HEK293 (cell line): ENCODE data around the gene RBM15B.
"Not testable (repeated sequence)": the region's sequence is repeated elsewhere in the genome, so short reads cannot be mapped to it uniquely, and the experiment has no call there.

Experiments
- CTCF ChIA-PET: fragments of 350-600 bp; formaldehyde crosslinking; extraction: SDS; loops from one replicate; lab custom pipeline; 2021; ENCODE audit warnings: antibody characterized with exemption; lab: Yijun Ruan, JAX
- POLR2A ChIA-PET: fragments of 300-600 bp; formaldehyde crosslinking; extraction: SDS; loops from one replicate; lab custom pipeline; 2020; ENCODE audit warnings: antibody characterized with exemption, inconsistent platforms; lab: Yijun Ruan, JAX
- H3K27ac ChIP-seq: fragments of 200-500 bp; sonication (Bioruptor generic); 2 replicates; pipeline ENCODE4 v1.5.1; 2014; ENCODE audit warnings: low read depth, low read length, control low read depth, inconsistent platforms; ENCODE audit errors: extremely low read depth
- H3K36me3 ChIP-seq, 2 experiments: fragments of 200-500 bp in 1 of 2; sonication (Bioruptor generic) in 1 of 2; 1 replicate in 1 of 2; 2 replicates in 1 of 2; pipeline ENCODE4 v1.5.1; 2014 to 2017; ENCODE audit warnings: inconsistent platforms in 2 of 2, low read length in 2 of 2; ENCODE audit not compliant: control insufficient read depth in 2 of 2, insufficient read depth in 1 of 2
- H3K4me1 ChIP-seq: fragments of 200-500 bp; sonication (Bioruptor generic); 2 replicates; pipeline ENCODE4 v1.5.1; 2014; ENCODE audit warnings: mild to moderate bottlenecking, low read length, inconsistent platforms; ENCODE audit not compliant: control insufficient read depth, insufficient read depth
- H3K4me3 ChIP-seq: 2 replicates; pipeline ENCODE4 v1.5.1; 2011; ENCODE audit warnings: low read depth, mild to moderate bottlenecking, control low read depth, low read length, moderate library complexity
- H3K9me3 ChIP-seq: fragments of 200-500 bp; sonication (Bioruptor generic); 2 replicates; pipeline ENCODE4 v1.5.1; 2014; ENCODE audit warnings: low read depth, low read length, inconsistent platforms; ENCODE audit not compliant: control insufficient read depth, insufficient read depth
- BCL11B ChIP-seq: fragments of 450-650 bp; formaldehyde crosslinking; IDR thresholded peaks from 2 replicates; pipeline ENCODE4 v1.5.1; 2016; ENCODE audit warnings: low read depth, missing biosample characterization, missing genetic modification characterization
- HOXC10 ChIP-seq: sonication (generic); formaldehyde crosslinking; IDR thresholded peaks from 2 replicates; pipeline ENCODE4 v1.8.1; 2023; ENCODE audit warnings: mild to moderate bottlenecking, missing genetic modification reagents
- KLF1 ChIP-seq: fragments of 450-650 bp; formaldehyde crosslinking; IDR thresholded peaks from 2 replicates; pipeline ENCODE4 v1.5.1; 2016; ENCODE audit warnings: missing biosample characterization, missing genetic modification characterization
- KLF16 ChIP-seq: fragments of 450-650 bp; formaldehyde crosslinking; IDR thresholded peaks from 2 replicates; pipeline ENCODE4 v1.5.1; 2017; ENCODE audit warnings: missing biosample characterization, missing genetic modification characterization
- ZNF654 ChIP-seq: fragments of 450-650 bp; formaldehyde crosslinking; IDR thresholded peaks from 2 replicates; pipeline ENCODE4 v1.5.1; 2016; ENCODE audit warnings: low read depth, missing biosample characterization, missing genetic modification characterization
- TF ChIP-seq, protein P1 (sequence below): fragments of 450-650 bp; formaldehyde crosslinking; IDR thresholded peaks from 2 replicates; pipeline ENCODE4 v1.5.1; 2016; ENCODE audit warnings: missing biosample characterization, missing genetic modification characterization, borderline replicate concordance
- TF ChIP-seq, protein P2 (sequence below): fragments of 450-650 bp; formaldehyde crosslinking; IDR thresholded peaks from 2 replicates; pipeline ENCODE4 v1.5.0; 2017; ENCODE audit warnings: missing biosample characterization, missing genetic modification characterization, borderline replicate concordance
- TF ChIP-seq, protein P3 (sequence below): fragments of 450-650 bp; formaldehyde crosslinking; IDR thresholded peaks from 2 replicates; pipeline ENCODE4 v1.5.1; 2016; ENCODE audit warnings: missing biosample characterization, missing genetic modification characterization

RBM15B gene

DNA sequence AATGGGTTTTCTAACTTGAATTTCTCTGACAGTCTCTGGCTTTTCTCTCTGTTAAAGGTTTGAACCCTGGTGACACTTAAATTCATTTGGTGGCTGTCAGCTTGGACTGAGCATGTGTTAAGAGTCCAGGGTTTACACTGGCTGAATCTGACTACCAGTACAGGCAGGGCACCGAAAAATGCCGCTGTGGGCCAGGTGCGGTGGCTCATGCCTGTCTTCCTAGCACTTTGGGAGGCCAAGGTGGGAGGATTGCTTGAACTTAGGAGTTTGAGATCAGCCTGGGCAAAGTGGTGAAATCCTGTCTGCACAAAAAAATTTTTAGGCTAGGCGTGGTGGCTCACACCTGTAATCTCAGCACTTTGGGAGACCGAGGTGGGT, 4.2 kb upstream of the RBM15B start (continued):
- TF ChIP-seq, protein P1, sequence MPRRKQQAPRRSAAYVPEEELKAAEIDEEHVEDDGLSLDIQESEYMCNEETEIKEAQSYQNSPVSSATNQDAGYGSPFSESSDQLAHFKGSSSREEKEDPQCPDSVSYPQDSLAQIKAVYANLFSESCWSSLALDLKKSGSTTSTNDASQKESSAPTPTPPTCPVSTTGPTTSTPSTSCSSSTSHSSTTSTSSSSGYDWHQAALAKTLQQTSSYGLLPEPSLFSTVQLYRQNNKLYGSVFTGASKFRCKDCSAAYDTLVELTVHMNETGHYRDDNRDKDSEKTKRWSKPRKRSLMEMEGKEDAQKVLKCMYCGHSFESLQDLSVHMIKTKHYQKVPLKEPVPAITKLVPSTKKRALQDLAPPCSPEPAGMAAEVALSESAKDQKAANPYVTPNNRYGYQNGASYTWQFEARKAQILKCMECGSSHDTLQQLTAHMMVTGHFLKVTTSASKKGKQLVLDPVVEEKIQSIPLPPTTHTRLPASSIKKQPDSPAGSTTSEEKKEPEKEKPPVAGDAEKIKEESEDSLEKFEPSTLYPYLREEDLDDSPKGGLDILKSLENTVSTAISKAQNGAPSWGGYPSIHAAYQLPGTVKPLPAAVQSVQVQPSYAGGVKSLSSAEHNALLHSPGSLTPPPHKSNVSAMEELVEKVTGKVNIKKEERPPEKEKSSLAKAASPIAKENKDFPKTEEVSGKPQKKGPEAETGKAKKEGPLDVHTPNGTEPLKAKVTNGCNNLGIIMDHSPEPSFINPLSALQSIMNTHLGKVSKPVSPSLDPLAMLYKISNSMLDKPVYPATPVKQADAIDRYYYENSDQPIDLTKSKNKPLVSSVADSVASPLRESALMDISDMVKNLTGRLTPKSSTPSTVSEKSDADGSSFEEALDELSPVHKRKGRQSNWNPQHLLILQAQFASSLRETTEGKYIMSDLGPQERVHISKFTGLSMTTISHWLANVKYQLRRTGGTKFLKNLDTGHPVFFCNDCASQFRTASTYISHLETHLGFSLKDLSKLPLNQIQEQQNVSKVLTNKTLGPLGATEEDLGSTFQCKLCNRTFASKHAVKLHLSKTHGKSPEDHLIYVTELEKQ (tag by site-specific recombination), result no peak
- no peak for TF ChIP-seq KLF16 (tag by site-specific recombination)
- TF ChIP-seq HOXC10, result no peak
- no peak for TF ChIP-seq BCL11B (tag by site-specific recombination)
- TF ChIP-seq, protein P2, sequence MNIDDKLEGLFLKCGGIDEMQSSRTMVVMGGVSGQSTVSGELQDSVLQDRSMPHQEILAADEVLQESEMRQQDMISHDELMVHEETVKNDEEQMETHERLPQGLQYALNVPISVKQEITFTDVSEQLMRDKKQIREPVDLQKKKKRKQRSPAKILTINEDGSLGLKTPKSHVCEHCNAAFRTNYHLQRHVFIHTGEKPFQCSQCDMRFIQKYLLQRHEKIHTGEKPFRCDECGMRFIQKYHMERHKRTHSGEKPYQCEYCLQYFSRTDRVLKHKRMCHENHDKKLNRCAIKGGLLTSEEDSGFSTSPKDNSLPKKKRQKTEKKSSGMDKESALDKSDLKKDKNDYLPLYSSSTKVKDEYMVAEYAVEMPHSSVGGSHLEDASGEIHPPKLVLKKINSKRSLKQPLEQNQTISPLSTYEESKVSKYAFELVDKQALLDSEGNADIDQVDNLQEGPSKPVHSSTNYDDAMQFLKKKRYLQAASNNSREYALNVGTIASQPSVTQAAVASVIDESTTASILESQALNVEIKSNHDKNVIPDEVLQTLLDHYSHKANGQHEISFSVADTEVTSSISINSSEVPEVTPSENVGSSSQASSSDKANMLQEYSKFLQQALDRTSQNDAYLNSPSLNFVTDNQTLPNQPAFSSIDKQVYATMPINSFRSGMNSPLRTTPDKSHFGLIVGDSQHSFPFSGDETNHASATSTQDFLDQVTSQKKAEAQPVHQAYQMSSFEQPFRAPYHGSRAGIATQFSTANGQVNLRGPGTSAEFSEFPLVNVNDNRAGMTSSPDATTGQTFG (tag by site-specific recombination), result no peak
- TF ChIP-seq, all 188 proteins: peak for 0

DNA sequence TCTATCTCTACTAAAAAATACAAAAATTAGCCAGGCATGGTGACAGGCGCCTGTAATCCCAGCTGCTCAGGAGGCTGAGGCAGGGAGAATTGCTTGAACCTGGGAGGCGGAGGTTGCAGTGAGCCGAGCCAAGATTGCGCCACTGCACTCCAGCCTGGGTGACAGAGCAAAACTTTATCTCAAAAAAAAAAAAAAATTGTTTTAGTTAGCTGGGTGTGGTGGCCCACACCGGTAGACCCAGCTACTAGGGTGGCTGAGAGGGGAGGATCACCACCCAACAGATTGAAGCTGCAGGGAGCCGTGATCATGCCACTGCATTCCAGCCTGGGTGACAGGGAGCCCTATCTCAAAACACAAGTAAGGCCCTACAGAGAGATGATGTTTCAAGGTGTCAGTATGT, 3.8 kb upstream of the RBM15B start:
- not testable (repeated sequence) for H3K4me1 ChIP-seq, H3K4me3 ChIP-seq, H3K27ac ChIP-seq, H3K9me3 ChIP-seq
- TF ChIP-seq KLF1, result peak; percentile 51
- H3K36me3 ChIP-seq, result peaks cover 0 to 50% of the 10 kb centered on the region in 2 experiments; a peak in 1 of 3 replicates
- POLR2A ChIA-PET, result interaction anchor here (0.6 kb wide), 1 partner anchor 1043 kb away, joined by 7 read pairs; no protein-coding TSS in a partner anchor
- CTCF ChIA-PET, result interaction anchor here (0.6 to 2.3 kb wide), 4 partner anchors 295 to 1856 kb away, joined by 3 to 13 read pairs (median 5); partner anchors contain the start of gene MAPKAPK3

DNA sequence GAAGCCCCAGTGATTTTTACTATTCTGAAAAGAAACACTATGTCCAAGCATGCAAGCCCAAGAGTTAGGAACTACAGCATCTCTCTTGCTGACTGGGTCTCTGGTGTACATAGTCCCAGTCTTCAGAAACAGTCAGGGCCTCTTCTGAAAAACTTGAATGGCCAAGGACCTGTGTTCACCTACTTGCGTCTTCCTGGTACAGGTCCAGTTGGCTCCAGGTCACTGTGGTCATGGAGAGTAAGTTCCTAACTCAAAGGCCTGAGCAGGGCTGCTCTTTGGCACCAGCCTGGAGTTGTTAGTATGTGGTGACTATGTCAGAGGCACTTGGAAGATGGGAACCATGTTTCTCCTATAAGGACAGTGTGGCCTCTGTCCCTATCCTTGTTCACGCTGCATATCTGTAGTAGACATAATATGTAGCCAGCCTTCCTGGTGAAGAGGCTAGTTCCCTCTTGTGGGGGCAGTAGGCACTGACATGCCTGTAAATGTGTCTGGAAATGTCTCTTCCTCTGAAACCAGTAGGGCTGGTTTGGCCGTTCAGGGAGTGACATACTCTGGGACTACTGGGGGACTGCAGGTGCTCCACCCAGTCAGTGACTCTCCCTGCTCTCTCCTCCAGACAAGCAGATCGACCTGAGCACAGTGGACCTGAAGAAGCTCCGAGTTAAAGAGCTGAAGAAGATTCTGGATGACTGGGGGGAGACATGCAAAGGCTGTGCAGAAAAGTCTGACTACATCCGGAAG, 2.6 kb upstream of the RBM15B start:
- Histone ChIP-seq H3K27ac (no peak overlapping the region), H3K36me3 (peaks cover 0 to 62% of the 10 kb centered on the region in 2 experiments; a peak in 1 of 3 replicates), H3K4me1 (no peaks in the 10 kb centered on the region; the same call in 1 of the 2 replicates), H3K4me3 (no peak overlapping the region), H3K9me3 (no peaks in the 10 kb centered on the region)
- ChIA-PET POLR2A (interaction anchor here (0.6 to 1.4 kb wide), 3 partner anchors 58 to 772 kb away, joined by 4 to 5 read pairs (median 5); partner anchors contain the start of genes DCAF1 and MAPKAPK3), CTCF (interaction anchor here (0.6 to 2.3 kb wide), 13 partner anchors 13 to 778 kb away, joined by 3 to 27 read pairs (median 3); partner anchors contain the start of gene MAPKAPK3)
- TF ChIP-seq, protein P3, sequence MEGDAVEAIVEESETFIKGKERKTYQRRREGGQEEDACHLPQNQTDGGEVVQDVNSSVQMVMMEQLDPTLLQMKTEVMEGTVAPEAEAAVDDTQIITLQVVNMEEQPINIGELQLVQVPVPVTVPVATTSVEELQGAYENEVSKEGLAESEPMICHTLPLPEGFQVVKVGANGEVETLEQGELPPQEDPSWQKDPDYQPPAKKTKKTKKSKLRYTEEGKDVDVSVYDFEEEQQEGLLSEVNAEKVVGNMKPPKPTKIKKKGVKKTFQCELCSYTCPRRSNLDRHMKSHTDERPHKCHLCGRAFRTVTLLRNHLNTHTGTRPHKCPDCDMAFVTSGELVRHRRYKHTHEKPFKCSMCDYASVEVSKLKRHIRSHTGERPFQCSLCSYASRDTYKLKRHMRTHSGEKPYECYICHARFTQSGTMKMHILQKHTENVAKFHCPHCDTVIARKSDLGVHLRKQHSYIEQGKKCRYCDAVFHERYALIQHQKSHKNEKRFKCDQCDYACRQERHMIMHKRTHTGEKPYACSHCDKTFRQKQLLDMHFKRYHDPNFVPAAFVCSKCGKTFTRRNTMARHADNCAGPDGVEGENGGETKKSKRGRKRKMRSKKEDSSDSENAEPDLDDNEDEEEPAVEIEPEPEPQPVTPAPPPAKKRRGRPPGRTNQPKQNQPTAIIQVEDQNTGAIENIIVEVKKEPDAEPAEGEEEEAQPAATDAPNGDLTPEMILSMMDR (tag by site-specific recombination), result 0 out of 2 replicates have a peak, but pooled peaks have one; percentile 25
- no peak for TF ChIP-seq ZNF654 (tag by site-specific recombination)
